C4-2B (cell line): ENCODE measurements around the gene VIT.

Experiments used
- ZFX ChIP-seq: fragments of 450-650 bp; IDR thresholded peaks from 2 replicates; pipeline ENCODE4 v1.6.1; 2017
- TF ChIP-seq, protein P1 (sequence below): fragments of 450-650 bp; conservative IDR thresholded peaks from 2 replicates; pipeline ENCODE4 v1.5.1; 2017; ENCODE audit warnings: mild to moderate bottlenecking

DNA sequence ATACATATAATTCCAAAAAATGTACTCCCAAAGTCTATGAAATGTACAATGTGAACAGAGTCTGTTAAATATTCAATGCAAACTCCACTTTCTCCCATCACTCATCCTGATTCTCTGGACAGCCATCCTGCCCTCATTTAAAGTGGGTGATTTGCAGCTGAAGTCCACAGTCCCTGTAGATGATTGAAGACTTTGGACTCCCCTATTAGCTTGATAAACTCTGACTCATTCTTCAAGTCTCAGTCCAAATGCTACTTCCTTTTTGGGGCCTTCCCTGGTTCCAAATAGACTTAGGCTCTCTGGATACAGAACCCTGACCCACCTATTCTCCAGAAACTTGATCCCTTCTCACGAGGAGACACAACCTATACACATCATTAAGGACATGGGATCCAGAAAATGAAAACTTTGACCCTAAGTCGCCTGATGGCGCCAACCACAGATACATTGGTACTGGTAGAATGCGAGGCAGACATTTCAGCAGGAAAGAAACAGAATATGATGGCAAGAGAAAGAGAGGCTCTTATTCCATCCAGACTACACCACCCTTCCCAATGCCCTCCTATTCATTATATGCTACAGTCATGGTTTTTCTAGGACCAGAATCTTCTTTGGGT lies 122.7 kb downstream of the VIT start:
- TF ChIP-seq, protein P1, sequence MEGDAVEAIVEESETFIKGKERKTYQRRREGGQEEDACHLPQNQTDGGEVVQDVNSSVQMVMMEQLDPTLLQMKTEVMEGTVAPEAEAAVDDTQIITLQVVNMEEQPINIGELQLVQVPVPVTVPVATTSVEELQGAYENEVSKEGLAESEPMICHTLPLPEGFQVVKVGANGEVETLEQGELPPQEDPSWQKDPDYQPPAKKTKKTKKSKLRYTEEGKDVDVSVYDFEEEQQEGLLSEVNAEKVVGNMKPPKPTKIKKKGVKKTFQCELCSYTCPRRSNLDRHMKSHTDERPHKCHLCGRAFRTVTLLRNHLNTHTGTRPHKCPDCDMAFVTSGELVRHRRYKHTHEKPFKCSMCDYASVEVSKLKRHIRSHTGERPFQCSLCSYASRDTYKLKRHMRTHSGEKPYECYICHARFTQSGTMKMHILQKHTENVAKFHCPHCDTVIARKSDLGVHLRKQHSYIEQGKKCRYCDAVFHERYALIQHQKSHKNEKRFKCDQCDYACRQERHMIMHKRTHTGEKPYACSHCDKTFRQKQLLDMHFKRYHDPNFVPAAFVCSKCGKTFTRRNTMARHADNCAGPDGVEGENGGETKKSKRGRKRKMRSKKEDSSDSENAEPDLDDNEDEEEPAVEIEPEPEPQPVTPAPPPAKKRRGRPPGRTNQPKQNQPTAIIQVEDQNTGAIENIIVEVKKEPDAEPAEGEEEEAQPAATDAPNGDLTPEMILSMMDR = no peak
- no peak for TF ChIP-seq ZFX
